H9 (cell line): Measurements from ENCODE around the gene TMTC2. TPM values are rescaled to one million over a fixed set of nuclear protein-coding genes. Genes with fewer than 3 reads are reported as not detected.

Experiments
- DNase-seq: peaks from one replicate; pipeline ENCODE4 v3.0.0-alpha.2; 2017
- H2AFZ ChIP-seq: one replicate; pipeline ENCODE4 v1.6.1; 2013; ENCODE audit warnings: mild to moderate bottlenecking, low read length, control low read depth, moderate library complexity
- H2AK5ac ChIP-seq: 2 replicates; pipeline ENCODE4 v1.6.1; 2013; ENCODE audit warnings: low read length, control low read depth, mixed read lengths; ENCODE audit not compliant: insufficient read length
- H2BK120ac ChIP-seq: one replicate; pipeline ENCODE4 v1.6.1; 2013; ENCODE audit warnings: low read depth, mild to moderate bottlenecking, low read length, control low read depth, inconsistent platforms; ENCODE audit not compliant: poor library complexity, severe bottlenecking
- H2BK12ac ChIP-seq: 2 replicates; pipeline ENCODE4 v1.6.1; 2013; ENCODE audit warnings: low read length, control low read depth, mixed read lengths, low read depth; ENCODE audit not compliant: insufficient read length
- H2BK15ac ChIP-seq: 2 replicates; pipeline ENCODE4 v1.6.1; 2013; ENCODE audit warnings: low read depth, low read length, control low read depth
- H2BK20ac ChIP-seq: one replicate; pipeline ENCODE4 v1.6.1; 2013; ENCODE audit warnings: low read depth, mild to moderate bottlenecking, low read length, control low read depth, inconsistent platforms; ENCODE audit not compliant: poor library complexity, severe bottlenecking
- H2BK5ac ChIP-seq: 2 replicates; pipeline ENCODE4 v1.6.1; 2013; ENCODE audit warnings: low read length, control low read depth, mixed read lengths; ENCODE audit not compliant: insufficient read length
- H3K14ac ChIP-seq: 2 replicates; pipeline ENCODE4 v1.6.1; 2013; ENCODE audit warnings: low read length, control low read depth; ENCODE audit not compliant: insufficient read depth
- H3K18ac ChIP-seq: 2 replicates; pipeline ENCODE4 v1.6.1; 2013; ENCODE audit warnings: low read depth, mild to moderate bottlenecking, mixed read lengths, low read length, control low read depth; ENCODE audit not compliant: insufficient read length
- H3K23ac ChIP-seq: 2 replicates; pipeline ENCODE4 v1.6.1; 2013; ENCODE audit warnings: low read length, control low read depth, mixed read lengths, low read depth; ENCODE audit not compliant: insufficient read length
- H3K23me2 ChIP-seq: 2 replicates; pipeline ENCODE4 v1.6.1; 2013; ENCODE audit warnings: low read depth, mild to moderate bottlenecking, mixed read lengths, low read length, control low read depth; ENCODE audit not compliant: insufficient read length, poor library complexity, severe bottlenecking
- H3K27ac ChIP-seq: 2 replicates; pipeline ENCODE4 v1.5.1; 2013; ENCODE audit warnings: low read length, control low read depth, mixed read lengths, low read depth; ENCODE audit not compliant: insufficient read length
- H3K27me3 ChIP-seq: 2 replicates; pipeline ENCODE4 v1.6.1; 2013; ENCODE audit warnings: low read length, control low read depth, inconsistent platforms; ENCODE audit not compliant: insufficient read depth
- H3K4ac ChIP-seq: 2 replicates; pipeline ENCODE4 v1.6.1; 2013; ENCODE audit warnings: low read depth, mild to moderate bottlenecking, control low read depth, inconsistent platforms, low read length, moderate library complexity
- H3K4me1 ChIP-seq: 2 replicates; pipeline ENCODE4 v1.6.1; 2013; ENCODE audit warnings: low read length, control low read depth, inconsistent platforms; ENCODE audit not compliant: insufficient read depth
- H3K4me2 ChIP-seq: 2 replicates; pipeline ENCODE4 v1.6.1; 2013; ENCODE audit warnings: low read length, control low read depth, mixed read lengths; ENCODE audit not compliant: insufficient read length, insufficient read depth
- H3K56ac ChIP-seq: 2 replicates; pipeline ENCODE4 v1.6.1; 2013; ENCODE audit warnings: low read depth, mild to moderate bottlenecking, mixed read lengths, low read length, control low read depth; ENCODE audit not compliant: insufficient read length
- H3K79me1 ChIP-seq: 2 replicates; pipeline ENCODE4 v1.6.1; 2013; ENCODE audit warnings: low read depth, mild to moderate bottlenecking, moderate library complexity, low read length, control low read depth, inconsistent platforms; ENCODE audit not compliant: insufficient read depth, poor library complexity, severe bottlenecking
- H3K79me2 ChIP-seq: 2 replicates; pipeline ENCODE4 v1.6.1; 2013; ENCODE audit warnings: low read length, control low read depth, inconsistent platforms; ENCODE audit not compliant: insufficient read depth
- H3K9ac ChIP-seq: 2 replicates; pipeline ENCODE4 v1.6.1; 2013; ENCODE audit warnings: low read length, control low read depth, mixed read lengths; ENCODE audit not compliant: insufficient read length; ENCODE audit errors: extremely low read depth
- H3K9me3 ChIP-seq: one replicate; pipeline ENCODE4 v1.6.1; 2013; ENCODE audit warnings: low read depth, low read length, inconsistent platforms; ENCODE audit not compliant: control insufficient read depth
- H3T11ph ChIP-seq: one replicate; pipeline ENCODE4 v1.6.1; 2013; ENCODE audit warnings: mild to moderate bottlenecking, low read length, control low read depth, inconsistent platforms
- H4K20me1 ChIP-seq: one replicate; pipeline ENCODE4 v1.6.1; 2013; ENCODE audit not compliant: control insufficient read depth, insufficient read length, insufficient read depth
- H4K5ac ChIP-seq: 2 replicates; pipeline ENCODE4 v1.6.1; 2013; ENCODE audit warnings: low read depth, mild to moderate bottlenecking, mixed read lengths, low read length, control low read depth; ENCODE audit not compliant: insufficient read length
- H4K8ac ChIP-seq: replicated peaks from 2 replicates; pipeline ENCODE4 v1.6.1; 2013; ENCODE audit warnings: low read length, control low read depth, mixed read lengths, low read depth; ENCODE audit not compliant: insufficient read length
- H4K91ac ChIP-seq: 2 replicates; pipeline ENCODE4 v1.6.1; 2013; ENCODE audit warnings: low read depth, mild to moderate bottlenecking, moderate library complexity, mixed read lengths, low read length, control low read depth; ENCODE audit not compliant: insufficient read length
- H3K27ac Mint-ChIP-seq, 3 experiments: 2 replicates in 2 of 3; 3 replicates in 1 of 3; pipeline ENCODE4 v1.8.0; 2020 to 2021; ENCODE audit warnings: mixed read lengths in 3 of 3, mild to moderate bottlenecking in 1 of 3, moderate library complexity in 1 of 3
- H3K27me3 Mint-ChIP-seq: 2 replicates; pipeline ENCODE4 v1.8.0; 2021; ENCODE audit warnings: low read depth, mild to moderate bottlenecking, moderate library complexity, mixed read lengths
- H3K36me3 Mint-ChIP-seq, 3 experiments: 2 replicates in 2 of 3; 3 replicates in 1 of 3; pipeline ENCODE4 v1.8.0; 2020 to 2021; ENCODE audit warnings: low read depth in 3 of 3, mixed read lengths in 3 of 3; ENCODE audit not compliant: insufficient read depth in 1 of 3
- H3K4me1 Mint-ChIP-seq, 2 experiments: 2 replicates each; pipeline ENCODE4 v1.8.0; 2020; ENCODE audit warnings: mixed read lengths in 2 of 2
- H3K4me3 Mint-ChIP-seq, 2 experiments: 2 replicates in 1 of 2; 3 replicates in 1 of 2; pipeline ENCODE4 v1.8.0; 2020 to 2021; ENCODE audit warnings: mild to moderate bottlenecking in 2 of 2, mixed read lengths in 2 of 2, moderate library complexity in 1 of 2
- H3K9me3 Mint-ChIP-seq, 2 experiments: 2 replicates in 1 of 2; 3 replicates in 1 of 2; pipeline ENCODE4 v1.8.0; 2020; ENCODE audit warnings: mild to moderate bottlenecking in 2 of 2, mixed read lengths in 2 of 2, moderate library complexity in 1 of 2
- CTCF ChIP-seq: fragments of 200-600 bp; sonication (generic); conservative IDR thresholded peaks from 3 replicates; pipeline ENCODE4 v1.8.0; 2021; ENCODE audit warnings: antibody characterized with exemption, mild to moderate bottlenecking
- WGBS: extraction: QIAGEN DNeasy Blood & Tissue Kit; methylation state at CpG from one replicate; pipeline ENCODE4 v1.1.7; 2013; ENCODE audit warnings: missing lambda C conversion rate, low lambda C conversion rate, mixed read lengths; ENCODE audit not compliant: insufficient read length; ENCODE audit errors: extremely low coverage; 5-methylcytosine and 5-hydroxymethylcytosine counted together
- total RNA-seq: library from RNA; stranded (reverse); gene quantifications from 2 replicates; pipeline ENCODE4 v1.2.1, GENCODE V29; 2021

Gene TMTC2
- total RNA-seq, 1 experiment from 2014 or later = 3.1 TPM

- H3K79me1 ChIP-seq = no peaks in the 10 kb centered on the region
- H3K4me1 ChIP-seq = no peaks in the 10 kb centered on the region
- H4K91ac ChIP-seq = no peak overlapping the region
- H3K14ac ChIP-seq = no peak overlapping the region
- no peak overlapping the region for H3K23ac ChIP-seq
- WGBS = no CpG with 5 or more reads among the region's 2 CpGs
- H3K27me3 ChIP-seq = no peaks in the 10 kb centered on the region
- H3K79me2 ChIP-seq = no peaks in the 10 kb centered on the region
- H3K9me3 ChIP-seq = no peaks in the 10 kb centered on the region
- no peak overlapping the region for H3K9ac ChIP-seq
- H3K27me3 Mint-ChIP-seq = no peaks in the 10 kb centered on the region
- no peak overlapping the region for H3K4me3 Mint-ChIP-seq
- no peaks in the 10 kb centered on the region for H4K20me1 ChIP-seq
- H3K9me3 Mint-ChIP-seq = no peaks in the 10 kb centered on the region
- no peak overlapping the region for H3K4ac ChIP-seq
- peaks cover 7 to 9% of the 10 kb centered on the region in 2 experiments; a peak in 3 of 4 replicates for H3K4me1 Mint-ChIP-seq
- no peak overlapping the region for H2BK5ac ChIP-seq
- H3K27ac ChIP-seq = no peak overlapping the region
- H2BK20ac ChIP-seq = no peak overlapping the region
- no peak overlapping the region for H4K5ac ChIP-seq
- H2AK5ac ChIP-seq = no peak overlapping the region
- H3T11ph ChIP-seq = no peak overlapping the region
- DNase-seq = no peak
- H3K18ac ChIP-seq = no peak overlapping the region
- TF ChIP-seq CTCF = no peak
- no peak overlapping the region for H2BK15ac ChIP-seq
- no peak overlapping the region for H4K8ac ChIP-seq
- H3K4me2 ChIP-seq = no peak overlapping the region
- no peak overlapping the region for H3K56ac ChIP-seq
- no peak overlapping the region for H2BK12ac ChIP-seq
- no peaks in the 10 kb centered on the region for H3K23me2 ChIP-seq
- H3K36me3 Mint-ChIP-seq = peaks cover 0 to 11% (median 4%) of the 10 kb centered on the region in 3 experiments; a peak in 3 of 7 replicates
- no peak overlapping the region for H3K27ac Mint-ChIP-seq
- H2AFZ ChIP-seq = no peak overlapping the region
- no peak overlapping the region for H2BK120ac ChIP-seq
Measured at GRCh38 chr12:82694970-82695369, 8.3 kb downstream of the TMTC2 start.
